ENCODE results near the gene GATA3.
A peak's percentile ranks its signal among the peaks of the same experiment; 100 is the strongest.

Gene GATA3

GRCh38 chr10:8034466-8035005 lies 20.0 kb upstream of the GATA3 start:
- H3K4me1 ChIP-seq (ENCODE audit: insufficient read depth, low read length), result peaks cover 4% of the 10 kb centered on the region
- no peaks in the 10 kb centered on the region for H3K36me3 ChIP-seq (ENCODE audit: insufficient read depth, low read length)
- H3K9ac ChIP-seq (ENCODE audit: low read depth, low read length), result peak overlapping the region; percentile 46; the same call in 1 of the 2 replicates

GRCh38 chr10:8035006-8035640 lies 19.4 kb upstream of the GATA3 start:
- Histone ChIP-seq H3K36me3 (ENCODE audit: insufficient read depth, low read length) (no peaks in the 10 kb centered on the region), H3K9me3 (ENCODE audit: control insufficient read depth, insufficient read depth, low read length) (no peaks in the 10 kb centered on the region), H3K9ac (ENCODE audit: low read depth, low read length) (peak overlapping the region; percentile 17; the same call in 1 of the 2 replicates), H3K4me1 (ENCODE audit: insufficient read depth, low read length) (peaks cover 5% of the 10 kb centered on the region)

More at GRCh38 chr10:8034466-8035005, 20.0 kb upstream of the GATA3 start:
- no peaks in the 10 kb centered on the region for H3K9me3 ChIP-seq (ENCODE audit: control insufficient read depth, insufficient read depth, low read length)

GRCh38 chr10:8035641-8036470 lies 18.6 kb upstream of the GATA3 start:
- H3K9me3 ChIP-seq (ENCODE audit: control insufficient read depth, insufficient read depth, low read length), result no peaks in the 10 kb centered on the region
- no peaks in the 10 kb centered on the region for H3K36me3 ChIP-seq (ENCODE audit: insufficient read depth, low read length)
- peak overlapping the region; percentile 16; the same call in 1 of the 2 replicates for H3K9ac ChIP-seq (ENCODE audit: low read depth, low read length)
- H3K4me1 ChIP-seq (ENCODE audit: insufficient read depth, low read length), result peaks cover 5% of the 10 kb centered on the region

GRCh38 chr10:8036506-8037198 lies 17.8 kb upstream of the GATA3 start:
- peak overlapping the region; percentile 7; the same call in 1 of the 2 replicates for H3K9ac ChIP-seq (ENCODE audit: low read depth, low read length)
- peaks cover 5% of the 10 kb centered on the region for H3K4me1 ChIP-seq (ENCODE audit: insufficient read depth, low read length)
- no peaks in the 10 kb centered on the region for H3K9me3 ChIP-seq (ENCODE audit: control insufficient read depth, insufficient read depth, low read length)
- H3K36me3 ChIP-seq (ENCODE audit: insufficient read depth, low read length), result no peaks in the 10 kb centered on the region

GRCh38 chr10:8037199-8037801 lies 17.2 kb upstream of the GATA3 start:
- no peak overlapping the region for H3K9ac ChIP-seq (ENCODE audit: low read depth, low read length)
- H3K4me1 ChIP-seq (ENCODE audit: insufficient read depth, low read length), result peaks cover 5% of the 10 kb centered on the region

GRCh38 chr10:8037941-8038894 lies 16.3 kb upstream of the GATA3 start:
- Histone ChIP-seq H3K4me1 (ENCODE audit: insufficient read depth, low read length) (peaks cover 5% of the 10 kb centered on the region), H3K36me3 (ENCODE audit: insufficient read depth, low read length) (no peaks in the 10 kb centered on the region), H3K9me3 (ENCODE audit: control insufficient read depth, insufficient read depth, low read length) (no peaks in the 10 kb centered on the region), H3K9ac (ENCODE audit: low read depth, low read length) (no peak overlapping the region)

More at GRCh38 chr10:8037199-8037801, 17.2 kb upstream of the GATA3 start:
- H3K36me3 ChIP-seq (ENCODE audit: insufficient read depth, low read length), result no peaks in the 10 kb centered on the region
- no peaks in the 10 kb centered on the region for H3K9me3 ChIP-seq (ENCODE audit: control insufficient read depth, insufficient read depth, low read length)

GRCh38 chr10:8039321-8039881 lies 15.1 kb upstream of the GATA3 start:
- H3K9me3 ChIP-seq (ENCODE audit: control insufficient read depth, insufficient read depth, low read length), result no peaks in the 10 kb centered on the region
- H3K36me3 ChIP-seq (ENCODE audit: insufficient read depth, low read length), result no peaks in the 10 kb centered on the region
- H3K4me1 ChIP-seq (ENCODE audit: insufficient read depth, low read length), result peaks cover 5% of the 10 kb centered on the region
- no peak overlapping the region for H3K9ac ChIP-seq (ENCODE audit: low read depth, low read length)

GRCh38 chr10:8040651-8041050 lies 13.8 kb upstream of the GATA3 start:
- H3K9me3 ChIP-seq (ENCODE audit: control insufficient read depth, insufficient read depth, low read length), result no peaks in the 10 kb centered on the region
- H3K4me1 ChIP-seq (ENCODE audit: insufficient read depth, low read length), result peaks cover 8% of the 10 kb centered on the region
- H3K36me3 ChIP-seq (ENCODE audit: insufficient read depth, low read length), result no peaks in the 10 kb centered on the region
- H3K9ac ChIP-seq (ENCODE audit: low read depth, low read length), result no peak overlapping the region

- Histone ChIP-seq H3K4me1 (ENCODE audit: insufficient read depth, low read length) (peaks cover 15% of the 10 kb centered on the region), H3K9me3 (ENCODE audit: control insufficient read depth, insufficient read depth, low read length) (no peaks in the 10 kb centered on the region), H3K36me3 (ENCODE audit: insufficient read depth, low read length) (no peaks in the 10 kb centered on the region), H3K9ac (ENCODE audit: low read depth, low read length) (no peak overlapping the region)
These were observed 13.1 kb upstream of the GATA3 start for GRCh38 chr10:8041284-8041991.

GRCh38 chr10:8041992-8042720 lies 12.3 kb upstream of the GATA3 start:
- H3K9me3 ChIP-seq (ENCODE audit: control insufficient read depth, insufficient read depth, low read length), result no peaks in the 10 kb centered on the region
- H3K4me1 ChIP-seq (ENCODE audit: insufficient read depth, low read length), result peaks cover 19% of the 10 kb centered on the region
- no peak overlapping the region for H3K9ac ChIP-seq (ENCODE audit: low read depth, low read length)
- no peaks in the 10 kb centered on the region for H3K36me3 ChIP-seq (ENCODE audit: insufficient read depth, low read length)

GRCh38 chr10:8042721-8043568 lies 11.5 kb upstream of the GATA3 start:
- H3K4me1 ChIP-seq (ENCODE audit: insufficient read depth, low read length), result peaks cover 21% of the 10 kb centered on the region
- H3K36me3 ChIP-seq (ENCODE audit: insufficient read depth, low read length), result no peaks in the 10 kb centered on the region

More at GRCh38 chr10:8042721-8043568, 11.5 kb upstream of the GATA3 start:
- H3K9ac ChIP-seq (ENCODE audit: low read depth, low read length), result no peak overlapping the region; the same call in 1 of the 2 replicates
- H3K9me3 ChIP-seq (ENCODE audit: control insufficient read depth, insufficient read depth, low read length), result no peaks in the 10 kb centered on the region

Data from ES-I3 (cell line).